Measurements from ENCODE around the gene SEMA6D.

Gene SEMA6D

DNA sequence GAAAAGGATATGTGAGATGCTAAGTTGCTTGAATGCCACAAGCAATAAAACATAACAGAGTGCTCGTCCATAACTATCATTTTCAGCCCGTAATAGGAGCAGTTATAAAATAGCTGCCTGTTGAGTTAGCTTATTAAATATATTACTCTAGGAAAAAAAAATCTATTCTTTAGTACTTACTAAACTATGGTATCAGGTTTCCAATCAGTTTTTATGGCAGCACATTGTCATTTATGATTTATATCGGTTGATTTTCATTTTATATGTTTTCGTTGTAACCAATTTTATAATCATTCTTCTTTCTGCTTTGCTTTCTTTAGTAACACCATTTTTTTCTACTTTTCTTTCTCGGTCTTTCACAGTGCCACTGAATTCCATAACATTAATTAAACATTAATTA is 51.9 kb downstream of the SEMA6D start:
- TF ChIP-seq, protein P1, sequence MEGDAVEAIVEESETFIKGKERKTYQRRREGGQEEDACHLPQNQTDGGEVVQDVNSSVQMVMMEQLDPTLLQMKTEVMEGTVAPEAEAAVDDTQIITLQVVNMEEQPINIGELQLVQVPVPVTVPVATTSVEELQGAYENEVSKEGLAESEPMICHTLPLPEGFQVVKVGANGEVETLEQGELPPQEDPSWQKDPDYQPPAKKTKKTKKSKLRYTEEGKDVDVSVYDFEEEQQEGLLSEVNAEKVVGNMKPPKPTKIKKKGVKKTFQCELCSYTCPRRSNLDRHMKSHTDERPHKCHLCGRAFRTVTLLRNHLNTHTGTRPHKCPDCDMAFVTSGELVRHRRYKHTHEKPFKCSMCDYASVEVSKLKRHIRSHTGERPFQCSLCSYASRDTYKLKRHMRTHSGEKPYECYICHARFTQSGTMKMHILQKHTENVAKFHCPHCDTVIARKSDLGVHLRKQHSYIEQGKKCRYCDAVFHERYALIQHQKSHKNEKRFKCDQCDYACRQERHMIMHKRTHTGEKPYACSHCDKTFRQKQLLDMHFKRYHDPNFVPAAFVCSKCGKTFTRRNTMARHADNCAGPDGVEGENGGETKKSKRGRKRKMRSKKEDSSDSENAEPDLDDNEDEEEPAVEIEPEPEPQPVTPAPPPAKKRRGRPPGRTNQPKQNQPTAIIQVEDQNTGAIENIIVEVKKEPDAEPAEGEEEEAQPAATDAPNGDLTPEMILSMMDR (IDR thresholded peaks at IDR 0.05; ENCODE audit: control insufficient read depth, extremely low read depth, insufficient read depth), result no peak
- no peak overlapping the region for H3K4me3 ChIP-seq (ENCODE audit: low read depth, low read length)
- no peak for DNase-seq (ENCODE audit: low read depth)

DNA sequence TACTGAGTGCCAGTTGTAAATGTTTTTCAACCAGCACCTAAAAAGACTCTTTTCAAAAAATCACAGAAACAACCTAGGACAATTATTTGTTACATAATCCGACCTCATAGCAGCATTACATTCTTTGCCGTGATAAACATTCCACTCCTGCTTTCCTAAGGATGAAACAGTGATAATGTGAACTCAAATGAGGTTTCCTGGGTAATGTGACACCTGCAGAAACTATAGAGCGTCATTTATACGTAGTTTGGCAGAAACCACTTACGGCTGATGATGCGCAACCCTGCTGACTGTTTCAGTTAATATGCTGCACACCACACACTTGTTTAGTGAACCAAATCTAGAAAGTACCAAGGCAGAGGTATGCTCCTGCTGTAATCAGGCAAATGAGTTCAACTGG is 55.8 kb downstream of the SEMA6D start:
- no peak overlapping the region for H3K4me3 ChIP-seq (ENCODE audit: low read depth, low read length)
- no peak for DNase-seq (ENCODE audit: low read depth)
- TF ChIP-seq, protein P1 (IDR thresholded peaks at IDR 0.05; ENCODE audit: control insufficient read depth, extremely low read depth, insufficient read depth), result no peak

DNA sequence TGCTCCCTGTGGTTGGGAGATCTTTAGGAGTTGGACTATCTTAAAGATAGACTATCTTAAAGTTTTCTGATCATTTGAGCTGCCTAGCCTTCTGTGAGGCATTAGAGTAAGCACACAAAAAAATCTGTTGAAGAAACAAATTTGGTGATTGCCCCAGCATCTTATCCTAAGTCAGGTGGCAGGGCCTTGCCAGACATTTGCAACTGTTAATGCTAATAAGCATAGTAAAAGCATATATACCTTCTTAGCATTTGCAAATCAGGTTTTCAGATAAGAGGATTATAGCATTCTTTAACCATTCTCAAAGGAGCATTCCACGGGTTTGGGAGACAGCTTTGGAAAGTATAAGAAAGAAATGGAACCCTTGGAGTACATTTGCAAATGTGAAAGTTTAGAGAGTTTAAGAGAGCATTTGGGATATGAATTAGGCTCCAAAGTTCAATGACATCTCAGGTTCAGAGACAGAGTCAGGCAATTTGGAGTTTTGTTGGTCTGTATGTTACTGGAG is 61.0 kb downstream of the SEMA6D start:
- H3K4me3 ChIP-seq (ENCODE audit: low read depth, low read length), result no peak overlapping the region
- TF ChIP-seq, protein P1 (IDR thresholded peaks at IDR 0.05; ENCODE audit: control insufficient read depth, extremely low read depth, insufficient read depth), result no peak
- no peak for DNase-seq (ENCODE audit: low read depth)

DNA sequence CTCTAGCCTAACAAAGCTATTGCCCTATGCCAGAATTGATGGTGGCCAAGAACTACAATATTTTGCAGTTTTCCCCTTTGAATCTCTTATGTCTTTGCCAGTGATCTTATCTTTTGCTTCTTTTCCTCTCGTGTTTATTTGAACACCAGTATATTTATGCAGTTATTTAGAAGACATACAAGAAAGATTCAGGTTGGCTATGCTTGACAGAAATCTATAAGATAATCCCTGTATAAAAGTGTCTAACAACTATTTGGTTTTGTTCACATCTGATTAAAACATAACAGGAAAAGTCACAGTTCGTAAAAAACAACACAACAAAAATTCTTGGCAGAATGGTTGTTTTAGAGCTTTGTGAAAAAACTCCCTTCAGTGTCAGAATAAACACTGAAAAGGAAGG is 63.7 kb downstream of the SEMA6D start:
- no peak overlapping the region for H3K4me3 ChIP-seq (ENCODE audit: low read depth, low read length)
- TF ChIP-seq, protein P1 (IDR thresholded peaks at IDR 0.05; ENCODE audit: control insufficient read depth, extremely low read depth, insufficient read depth), result no peak
- DNase-seq (ENCODE audit: low read depth), result no peak

DNA sequence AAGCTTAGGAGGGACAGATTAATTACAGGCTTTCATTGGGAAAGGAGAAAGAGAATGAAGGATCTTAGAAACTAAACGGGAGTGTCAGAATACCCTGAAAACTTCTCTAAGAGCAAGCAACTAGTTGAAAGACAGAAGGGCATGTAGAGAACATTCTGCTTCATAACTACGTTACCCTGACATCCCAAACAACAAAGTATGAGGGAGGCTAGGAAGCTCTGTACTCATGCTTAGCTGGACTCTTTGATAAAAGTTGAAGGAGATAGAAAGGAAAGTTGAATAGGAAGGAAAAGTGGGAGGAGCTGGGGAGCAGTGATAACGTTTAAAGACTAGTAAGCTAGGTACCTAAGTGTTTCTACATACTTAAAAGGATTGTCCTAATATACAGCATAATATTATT is 64.2 kb downstream of the SEMA6D start:
- no peak for DNase-seq (ENCODE audit: low read depth)
- no peak overlapping the region for H3K4me3 ChIP-seq (ENCODE audit: low read depth, low read length)
- TF ChIP-seq, protein P1 (IDR thresholded peaks at IDR 0.05; ENCODE audit: control insufficient read depth, extremely low read depth, insufficient read depth), result no peak

DNA sequence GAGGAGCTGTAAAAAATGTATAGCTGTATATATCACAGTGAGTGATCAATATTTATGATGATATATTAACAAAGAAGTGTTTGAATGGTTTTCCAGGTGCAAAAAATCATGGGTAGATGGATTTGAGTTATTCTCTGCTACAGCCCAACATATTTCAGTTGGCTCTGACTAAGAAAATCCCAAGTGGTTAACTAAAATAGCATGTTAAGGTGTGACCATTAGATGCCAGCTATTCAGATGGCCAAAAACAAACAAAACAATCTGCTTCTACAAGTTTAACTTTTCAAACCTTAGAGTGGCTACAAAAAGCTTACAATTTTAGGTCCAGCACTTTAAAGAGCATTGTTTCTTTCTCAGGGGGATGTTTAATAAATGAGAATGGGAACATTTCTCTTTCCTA is 67.5 kb downstream of the SEMA6D start:
- no peak for DNase-seq (ENCODE audit: low read depth)
- TF ChIP-seq, protein P1 (IDR thresholded peaks at IDR 0.05; ENCODE audit: control insufficient read depth, extremely low read depth, insufficient read depth), result no peak
- H3K4me3 ChIP-seq (ENCODE audit: low read depth, low read length), result no peak overlapping the region

DNA sequence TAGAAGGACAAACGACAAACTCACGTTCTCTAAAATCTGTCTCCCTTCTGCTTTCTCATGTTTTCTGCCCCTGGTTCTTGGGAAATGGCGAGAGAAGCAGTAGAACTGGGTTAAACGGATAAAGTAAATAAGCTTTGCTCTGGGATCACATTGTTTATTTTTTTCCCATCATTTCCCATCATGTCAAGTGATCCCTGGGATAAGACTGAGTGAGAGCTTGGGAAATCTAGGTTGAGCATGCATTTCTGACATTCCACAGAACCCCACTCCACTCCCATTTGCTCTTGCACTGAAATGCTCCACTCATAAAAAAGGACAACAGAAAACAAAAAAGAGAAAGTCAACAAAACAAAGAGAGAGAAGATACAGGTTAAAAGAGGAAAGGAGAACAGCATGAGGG is 69.1 kb downstream of the SEMA6D start:
- TF ChIP-seq, protein P1 (IDR thresholded peaks at IDR 0.05; ENCODE audit: control insufficient read depth, extremely low read depth, insufficient read depth), result no peak
- H3K4me3 ChIP-seq (ENCODE audit: low read depth, low read length), result no peak overlapping the region
- DNase-seq (ENCODE audit: low read depth), result no peak

All from LNCaP clone FGC (cell line).